ENCODE measurements around the gene PCCA. TPM values are rescaled to one million over a fixed set of nuclear protein-coding genes. Genes with fewer than 3 reads are reported as not detected.
"Not testable (repeated sequence)": the region's sequence is repeated elsewhere in the genome, so short reads cannot be mapped to it uniquely, and the experiment has no call there.

PCCA gene
- polyA plus RNA-seq, 2 donors: 11.1 to 15.2 TPM

- Histone ChIP-seq H3K27ac (ENCODE audit: low read depth in 2 of 2, low read length in 1 of 2) (no peak overlapping the region), H3K4me1 (ENCODE audit: control insufficient read depth in 2 of 2, insufficient read depth in 2 of 2, low read length in 1 of 2) (no peaks in the 10 kb centered on the region), H3K9me3 (ENCODE audit: control insufficient read depth in 2 of 2, insufficient read depth in 1 of 2, low read depth in 1 of 2, low read length in 1 of 2) (no peaks in the 10 kb centered on the region), H3K4me3 (ENCODE audit: low read depth in 1 of 2, low read length in 2 of 2) (no peak overlapping the region), H3K27me3 (ENCODE audit: control insufficient read depth in 1 of 2, insufficient read depth in 2 of 2, low read length in 2 of 2) (no peaks in the 10 kb centered on the region), H3K36me3 (ENCODE audit: control insufficient read depth in 2 of 2, insufficient read depth in 2 of 2, low read length in 1 of 2) (peaks cover 0 to 5% of the 10 kb centered on the region in 2 donors)
- WGBS, 2 donors: 91 to 94% methylated on average over 12 of the region's 12 CpGs
Observed at GRCh38 chr13:100274942-100275506, 186.1 kb downstream of the PCCA start.

DNA sequence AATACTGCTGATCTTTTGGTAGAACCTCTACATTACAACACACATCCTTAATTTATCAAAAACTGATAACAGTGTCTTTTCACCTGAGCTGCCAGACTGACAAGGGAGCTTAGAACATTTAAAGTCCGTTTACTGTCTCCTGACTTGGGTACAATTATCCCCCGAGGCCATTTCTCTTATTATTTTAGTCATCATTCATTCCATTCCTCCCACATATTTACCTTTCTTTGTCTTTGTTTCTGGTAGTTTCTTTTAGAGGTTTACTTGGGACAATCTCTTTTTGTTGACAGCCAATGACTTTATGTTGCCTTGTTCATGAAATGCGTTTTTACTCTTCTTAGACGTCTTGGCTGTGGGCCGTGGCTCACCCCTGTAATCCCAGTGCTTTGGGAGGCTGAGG lies 186.9 kb downstream of the PCCA start:
- no peaks in the 10 kb centered on the region for H3K27me3 ChIP-seq (ENCODE audit: control insufficient read depth in 1 of 2, insufficient read depth in 2 of 2, low read length in 2 of 2)
- no peak overlapping the region for H3K4me3 ChIP-seq (ENCODE audit: low read depth in 1 of 2, low read length in 2 of 2)
- no peaks in the 10 kb centered on the region for H3K9me3 ChIP-seq (ENCODE audit: control insufficient read depth in 2 of 2, insufficient read depth in 1 of 2, low read depth in 1 of 2, low read length in 1 of 2)
- H3K4me1 ChIP-seq (ENCODE audit: control insufficient read depth in 2 of 2, insufficient read depth in 2 of 2, low read length in 1 of 2): no peaks in the 10 kb centered on the region
- peaks cover 0 to 5% of the 10 kb centered on the region in 2 donors for H3K36me3 ChIP-seq (ENCODE audit: control insufficient read depth in 2 of 2, insufficient read depth in 2 of 2, low read length in 1 of 2)
- no peak overlapping the region for H3K27ac ChIP-seq (ENCODE audit: low read depth in 2 of 2, low read length in 1 of 2)
- 55 to 72% methylated on average over 5 of the region's 5 CpGs for WGBS, 2 donors

GRCh38 chr13:100280681-100281080 lies 191.8 kb downstream of the PCCA start:
- 91 to 94% methylated on average over 5 of the region's 5 CpGs for WGBS, 2 donors
- no peak overlapping the region for H3K27ac ChIP-seq (ENCODE audit: low read depth in 2 of 2, low read length in 1 of 2)
- H3K9me3 ChIP-seq (ENCODE audit: control insufficient read depth in 2 of 2, insufficient read depth in 1 of 2, low read depth in 1 of 2, low read length in 1 of 2): no peaks in the 10 kb centered on the region
- H3K4me3 ChIP-seq (ENCODE audit: low read depth in 1 of 2, low read length in 2 of 2): no peak overlapping the region
- no peaks in the 10 kb centered on the region for H3K36me3 ChIP-seq (ENCODE audit: control insufficient read depth in 2 of 2, insufficient read depth in 2 of 2, low read length in 1 of 2)
- H3K27me3 ChIP-seq (ENCODE audit: control insufficient read depth in 1 of 2, insufficient read depth in 2 of 2, low read length in 2 of 2): no peaks in the 10 kb centered on the region
- no peaks in the 10 kb centered on the region for H3K4me1 ChIP-seq (ENCODE audit: control insufficient read depth in 2 of 2, insufficient read depth in 2 of 2, low read length in 1 of 2)

DNA sequence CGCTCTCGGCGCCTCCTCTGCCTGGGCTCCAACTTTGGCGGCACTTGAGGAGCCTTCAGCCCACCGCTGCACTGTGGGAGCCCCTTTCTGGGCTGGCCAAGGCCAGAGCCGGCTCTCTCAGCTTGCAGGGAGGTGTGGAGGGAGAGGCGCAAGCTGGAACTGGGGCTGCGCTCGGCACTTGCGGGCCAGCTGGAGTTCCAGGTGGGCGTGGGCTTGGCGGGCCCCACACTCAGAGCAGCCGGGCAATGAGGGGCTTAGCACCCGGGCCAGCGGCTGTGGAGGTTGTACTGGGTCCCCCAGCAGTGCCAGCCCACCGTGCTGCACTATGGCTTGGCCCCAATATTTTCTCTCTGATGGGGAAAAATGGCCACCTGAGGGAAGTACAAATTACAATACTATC lies 193.4 kb downstream of the PCCA start:
- WGBS, 2 donors: 96 to 97% methylated on average over 16 of the region's 16 CpGs
- not testable (repeated sequence) for H3K4me1 ChIP-seq (ENCODE audit: control insufficient read depth in 2 of 2, insufficient read depth in 2 of 2, low read length in 1 of 2); H3K9me3 ChIP-seq (ENCODE audit: control insufficient read depth in 2 of 2, insufficient read depth in 1 of 2, low read depth in 1 of 2, low read length in 1 of 2)

DNA sequence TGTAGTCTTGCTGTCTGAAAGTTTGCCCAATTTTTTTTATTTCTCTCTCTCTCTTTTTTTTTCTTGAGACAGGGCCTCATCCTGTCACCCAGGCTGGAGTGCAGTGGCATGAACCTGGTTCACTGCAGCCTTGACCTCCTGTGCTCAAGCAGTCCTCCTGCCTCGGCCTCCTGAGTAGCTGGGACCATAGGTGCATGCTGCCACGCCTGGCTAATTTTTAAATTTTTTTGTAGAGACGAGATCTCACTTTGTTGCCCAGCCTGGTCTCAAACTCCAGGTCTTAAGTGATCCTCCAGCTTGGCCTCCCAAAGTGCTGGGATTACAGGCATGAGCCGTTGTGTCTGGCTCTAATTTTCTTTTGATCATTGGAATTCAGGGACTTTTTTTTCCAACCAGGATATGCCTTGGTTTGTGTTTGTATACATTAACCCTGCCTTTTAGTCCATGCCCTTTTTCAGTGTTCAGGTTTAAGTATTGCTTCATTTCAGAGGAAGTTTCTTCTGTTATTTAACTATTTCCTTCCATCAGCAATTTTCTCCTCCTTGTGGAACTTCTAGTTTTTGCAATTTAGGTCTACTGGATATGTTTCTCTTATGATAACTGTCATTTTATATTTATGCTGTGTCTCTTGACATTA lies 201.4 kb downstream of the PCCA start:
- H3K27me3 ChIP-seq (ENCODE audit: control insufficient read depth in 1 of 2, insufficient read depth in 2 of 2, low read length in 2 of 2): no peaks in the 10 kb centered on the region
- H3K9me3 ChIP-seq (ENCODE audit: control insufficient read depth in 2 of 2, insufficient read depth in 1 of 2, low read depth in 1 of 2, low read length in 1 of 2): no peaks in the 10 kb centered on the region
- WGBS, 2 donors: 88% methylated on average over 4 of the region's 4 CpGs
- H3K4me1 ChIP-seq (ENCODE audit: control insufficient read depth in 2 of 2, insufficient read depth in 2 of 2, low read length in 1 of 2): no peaks in the 10 kb centered on the region
- H3K36me3 ChIP-seq (ENCODE audit: control insufficient read depth in 2 of 2, insufficient read depth in 2 of 2, low read length in 1 of 2): peaks cover 0 to 2% of the 10 kb centered on the region in 2 donors
- H3K4me3 ChIP-seq (ENCODE audit: low read depth in 1 of 2, low read length in 2 of 2): no peak overlapping the region
- no peak overlapping the region for H3K27ac ChIP-seq (ENCODE audit: low read depth in 2 of 2, low read length in 1 of 2)

More for the DNA sequence above, 193.4 kb downstream of the PCCA start:
- H3K4me3 ChIP-seq (ENCODE audit: low read depth in 1 of 2, low read length in 2 of 2); H3K36me3 ChIP-seq (ENCODE audit: control insufficient read depth in 2 of 2, insufficient read depth in 2 of 2, low read length in 1 of 2); H3K27me3 ChIP-seq (ENCODE audit: control insufficient read depth in 1 of 2, insufficient read depth in 2 of 2, low read length in 2 of 2); H3K27ac ChIP-seq (ENCODE audit: low read depth in 2 of 2, low read length in 1 of 2): not testable (repeated sequence)

GRCh38 chr13:100291624-100292023 lies 202.7 kb downstream of the PCCA start:
- Histone ChIP-seq H3K4me3 (ENCODE audit: low read depth in 1 of 2, low read length in 2 of 2) (no peak overlapping the region), H3K36me3 (ENCODE audit: control insufficient read depth in 2 of 2, insufficient read depth in 2 of 2, low read length in 1 of 2) (peaks cover 0 to 2% of the 10 kb centered on the region in 2 donors), H3K4me1 (ENCODE audit: control insufficient read depth in 2 of 2, insufficient read depth in 2 of 2, low read length in 1 of 2) (no peaks in the 10 kb centered on the region), H3K27ac (ENCODE audit: low read depth in 2 of 2, low read length in 1 of 2) (no peak overlapping the region), H3K27me3 (ENCODE audit: control insufficient read depth in 1 of 2, insufficient read depth in 2 of 2, low read length in 2 of 2) (no peaks in the 10 kb centered on the region), H3K9me3 (ENCODE audit: control insufficient read depth in 2 of 2, insufficient read depth in 1 of 2, low read depth in 1 of 2, low read length in 1 of 2) (no peaks in the 10 kb centered on the region)
- WGBS, 2 donors: 81 to 85% methylated on average over 2 of the region's 2 CpGs

- H3K27me3 ChIP-seq (ENCODE audit: control insufficient read depth in 1 of 2, insufficient read depth in 2 of 2, low read length in 2 of 2): no peaks in the 10 kb centered on the region
- H3K36me3 ChIP-seq (ENCODE audit: control insufficient read depth in 2 of 2, insufficient read depth in 2 of 2, low read length in 1 of 2): peaks cover 3 to 4% of the 10 kb centered on the region in 2 donors
- 82% methylated on average over 5 of the region's 5 CpGs for WGBS, 2 donors
- no peaks in the 10 kb centered on the region for H3K9me3 ChIP-seq (ENCODE audit: control insufficient read depth in 2 of 2, insufficient read depth in 1 of 2, low read depth in 1 of 2, low read length in 1 of 2)
- H3K27ac ChIP-seq (ENCODE audit: low read depth in 2 of 2, low read length in 1 of 2): no peak overlapping the region
- no peaks in the 10 kb centered on the region for H3K4me1 ChIP-seq (ENCODE audit: control insufficient read depth in 2 of 2, insufficient read depth in 2 of 2, low read length in 1 of 2)
- H3K4me3 ChIP-seq (ENCODE audit: low read depth in 1 of 2, low read length in 2 of 2): no peak overlapping the region
Observed at GRCh38 chr13:100297413-100297812, 208.5 kb downstream of the PCCA start.

- no peaks in the 10 kb centered on the region for H3K27me3 ChIP-seq (ENCODE audit: control insufficient read depth in 1 of 2, insufficient read depth in 2 of 2, low read length in 2 of 2)
- H3K9me3 ChIP-seq (ENCODE audit: control insufficient read depth in 2 of 2, insufficient read depth in 1 of 2, low read depth in 1 of 2, low read length in 1 of 2): no peaks in the 10 kb centered on the region
- no peak overlapping the region for H3K27ac ChIP-seq (ENCODE audit: low read depth in 2 of 2, low read length in 1 of 2)
- H3K4me1 ChIP-seq (ENCODE audit: control insufficient read depth in 2 of 2, insufficient read depth in 2 of 2, low read length in 1 of 2): no peaks in the 10 kb centered on the region
- H3K4me3 ChIP-seq (ENCODE audit: low read depth in 1 of 2, low read length in 2 of 2): no peak overlapping the region
- peaks cover 3 to 4% of the 10 kb centered on the region in 2 donors for H3K36me3 ChIP-seq (ENCODE audit: control insufficient read depth in 2 of 2, insufficient read depth in 2 of 2, low read length in 1 of 2)
- 89 to 93% methylated on average over 2 of the region's 2 CpGs for WGBS, 2 donors
Observed at GRCh38 chr13:100298116-100298681, 209.3 kb downstream of the PCCA start.

- H3K36me3 ChIP-seq (ENCODE audit: control insufficient read depth in 2 of 2, insufficient read depth in 2 of 2, low read length in 1 of 2): peaks cover 3 to 4% of the 10 kb centered on the region in 2 donors
- 71 to 84% methylated on average over 1 to 2 of the region's 2 CpGs for WGBS, 2 donors
- no peak overlapping the region for H3K27ac ChIP-seq (ENCODE audit: low read depth in 2 of 2, low read length in 1 of 2)
- no peaks in the 10 kb centered on the region for H3K27me3 ChIP-seq (ENCODE audit: control insufficient read depth in 1 of 2, insufficient read depth in 2 of 2, low read length in 2 of 2)
- no peaks in the 10 kb centered on the region for H3K9me3 ChIP-seq (ENCODE audit: control insufficient read depth in 2 of 2, insufficient read depth in 1 of 2, low read depth in 1 of 2, low read length in 1 of 2)
- no peaks in the 10 kb centered on the region for H3K4me1 ChIP-seq (ENCODE audit: control insufficient read depth in 2 of 2, insufficient read depth in 2 of 2, low read length in 1 of 2)
- H3K4me3 ChIP-seq (ENCODE audit: low read depth in 1 of 2, low read length in 2 of 2): no peak overlapping the region
Observed at GRCh38 chr13:100298691-100299090, 209.8 kb downstream of the PCCA start.

- Histone ChIP-seq H3K9me3 (ENCODE audit: control insufficient read depth in 2 of 2, insufficient read depth in 1 of 2, low read depth in 1 of 2, low read length in 1 of 2) (no peaks in the 10 kb centered on the region), H3K27me3 (ENCODE audit: control insufficient read depth in 1 of 2, insufficient read depth in 2 of 2, low read length in 2 of 2) (no peaks in the 10 kb centered on the region), H3K4me3 (ENCODE audit: low read depth in 1 of 2, low read length in 2 of 2) (no peak overlapping the region), H3K4me1 (ENCODE audit: control insufficient read depth in 2 of 2, insufficient read depth in 2 of 2, low read length in 1 of 2) (no peaks in the 10 kb centered on the region), H3K36me3 (ENCODE audit: control insufficient read depth in 2 of 2, insufficient read depth in 2 of 2, low read length in 1 of 2) (peaks cover 2 to 3% of the 10 kb centered on the region in 2 donors), H3K27ac (ENCODE audit: low read depth in 2 of 2, low read length in 1 of 2) (no peak overlapping the region)
- 76 to 78% methylated on average over 3 of the region's 3 CpGs for WGBS, 2 donors
Observed at GRCh38 chr13:100300243-100300642, 211.3 kb downstream of the PCCA start.

Measured in esophagus (tissue), 2 donors.